ENCODE measurements around the gene ECT2. TPM values are rescaled to one million over a fixed set of nuclear protein-coding genes. Genes with fewer than 3 reads are reported as not detected.
"Not testable (repeated sequence)": the region's sequence is repeated elsewhere in the genome, so short reads cannot be mapped to it uniquely, and the experiment has no call there.

Gene ECT2
- total RNA-seq, 1 experiment from 2014 or later = 77.4 TPM

DNA sequence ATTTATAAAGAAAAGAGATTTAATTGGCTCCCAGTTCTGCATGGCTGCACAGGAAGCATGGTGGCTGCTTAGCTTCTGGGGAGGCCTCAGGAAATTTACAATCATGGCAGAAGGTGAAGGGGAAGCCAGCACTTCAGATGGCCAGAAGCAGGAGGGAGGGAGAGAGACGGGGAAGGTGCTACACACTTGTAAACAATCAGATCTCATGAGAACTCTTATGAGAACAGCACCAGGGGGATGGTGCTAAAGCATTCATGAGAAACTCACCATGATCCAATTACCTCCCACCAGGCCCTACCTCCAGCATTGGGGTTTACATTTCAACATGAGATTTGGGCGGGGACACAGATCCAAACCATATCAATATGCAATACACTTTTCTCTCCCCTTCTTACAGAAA, 73.7 kb downstream of the ECT2 start:
- H3K27me3 ChIP-seq (ENCODE audit: low read length) = no peaks in the 10 kb centered on the region
- no peak overlapping the region for H3K4me3 ChIP-seq (ENCODE audit: low read length)
- H4K20me1 ChIP-seq (ENCODE audit: low read length) = no peaks in the 10 kb centered on the region
- H3K36me3 ChIP-seq (ENCODE audit: low read depth, low read length) = peaks cover 29% of the 10 kb centered on the region
- CTCF ChIA-PET = no interaction called here
- no peaks in the 10 kb centered on the region for H3K79me2 ChIP-seq (ENCODE audit: low read length)
- H3K4me2 ChIP-seq (ENCODE audit: low read length) = no peak overlapping the region
- POLR2A ChIA-PET (ENCODE audit: unreplicated experiment) = no interaction called here
- no peaks in the 10 kb centered on the region for H3K4me1 ChIP-seq (ENCODE audit: insufficient read depth, low read length)
- ATAC-seq = no peak
- TF ChIP-seq EZH2 (IDR thresholded peaks at IDR 0.05; ENCODE audit: low read length, unreplicated experiment) = no peak
- TF ChIP-seq, protein P1, sequence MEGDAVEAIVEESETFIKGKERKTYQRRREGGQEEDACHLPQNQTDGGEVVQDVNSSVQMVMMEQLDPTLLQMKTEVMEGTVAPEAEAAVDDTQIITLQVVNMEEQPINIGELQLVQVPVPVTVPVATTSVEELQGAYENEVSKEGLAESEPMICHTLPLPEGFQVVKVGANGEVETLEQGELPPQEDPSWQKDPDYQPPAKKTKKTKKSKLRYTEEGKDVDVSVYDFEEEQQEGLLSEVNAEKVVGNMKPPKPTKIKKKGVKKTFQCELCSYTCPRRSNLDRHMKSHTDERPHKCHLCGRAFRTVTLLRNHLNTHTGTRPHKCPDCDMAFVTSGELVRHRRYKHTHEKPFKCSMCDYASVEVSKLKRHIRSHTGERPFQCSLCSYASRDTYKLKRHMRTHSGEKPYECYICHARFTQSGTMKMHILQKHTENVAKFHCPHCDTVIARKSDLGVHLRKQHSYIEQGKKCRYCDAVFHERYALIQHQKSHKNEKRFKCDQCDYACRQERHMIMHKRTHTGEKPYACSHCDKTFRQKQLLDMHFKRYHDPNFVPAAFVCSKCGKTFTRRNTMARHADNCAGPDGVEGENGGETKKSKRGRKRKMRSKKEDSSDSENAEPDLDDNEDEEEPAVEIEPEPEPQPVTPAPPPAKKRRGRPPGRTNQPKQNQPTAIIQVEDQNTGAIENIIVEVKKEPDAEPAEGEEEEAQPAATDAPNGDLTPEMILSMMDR (conservative IDR thresholded peaks at IDR 0.05; ENCODE audit: low read depth, low read length) = no peak
- TF ChIP-seq EZH2phosphoT487 (IDR thresholded peaks at IDR 0.05; ENCODE audit: borderline replicate concordance, low read length) = no peak
- no peaks in the 10 kb centered on the region for H3K9me3 ChIP-seq (ENCODE audit: low read length)
- H3K27ac ChIP-seq (ENCODE audit: low read length) = no peak overlapping the region
- intact Hi-C loops (cut with micrococcal nuclease) = no loop called here
- H2AFZ ChIP-seq (ENCODE audit: low read length) = no peak overlapping the region
- H3K9ac ChIP-seq (ENCODE audit: low read length) = no peak overlapping the region
- H3F3A ChIP-seq (ENCODE audit: low read length, unreplicated experiment) = no peaks in the 10 kb centered on the region
- no peak for DNase-seq
- no TSS peak for BruUV-seq (replicated peaks)
- no peaks in the 10 kb centered on the region for H3K9me2 ChIP-seq (replicated peaks; ENCODE audit: low read length)

DNA sequence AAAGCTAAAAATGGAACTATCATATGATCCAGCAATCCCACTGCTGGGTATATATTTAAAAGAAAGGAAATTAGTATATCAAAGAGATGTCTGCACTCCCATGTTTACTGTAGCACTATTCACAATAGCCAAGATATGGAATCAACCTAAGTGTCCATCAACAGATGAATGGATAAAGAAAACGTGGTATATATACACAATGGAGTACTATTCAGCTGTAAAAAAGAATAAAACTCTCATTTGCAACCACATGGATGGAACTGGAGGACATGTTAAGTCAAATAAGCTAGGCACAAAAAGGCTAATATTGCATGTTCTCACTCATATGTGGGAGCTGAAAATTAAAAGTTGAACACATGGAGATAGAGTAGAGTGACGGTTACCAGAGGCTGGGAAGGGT, 76.7 kb downstream of the ECT2 start:
- BruUV-seq (replicated peaks); H3K4me3 ChIP-seq (ENCODE audit: low read length); intact Hi-C loops (cut with micrococcal nuclease); H3K36me3 ChIP-seq (ENCODE audit: low read depth, low read length); H4K20me1 ChIP-seq (ENCODE audit: low read length); H3K4me2 ChIP-seq (ENCODE audit: low read length); DNase-seq; H3K27ac ChIP-seq (ENCODE audit: low read length); H3F3A ChIP-seq (ENCODE audit: low read length, unreplicated experiment); H3K9me2 ChIP-seq (replicated peaks; ENCODE audit: low read length); H2AFZ ChIP-seq (ENCODE audit: low read length); H3K79me2 ChIP-seq (ENCODE audit: low read length); POLR2A ChIA-PET (ENCODE audit: unreplicated experiment); H3K9me3 ChIP-seq (ENCODE audit: low read length); ATAC-seq; CTCF ChIA-PET; H3K27me3 ChIP-seq (ENCODE audit: low read length); H3K9ac ChIP-seq (ENCODE audit: low read length); H3K4me1 ChIP-seq (ENCODE audit: insufficient read depth, low read length): not testable (repeated sequence)

DNA sequence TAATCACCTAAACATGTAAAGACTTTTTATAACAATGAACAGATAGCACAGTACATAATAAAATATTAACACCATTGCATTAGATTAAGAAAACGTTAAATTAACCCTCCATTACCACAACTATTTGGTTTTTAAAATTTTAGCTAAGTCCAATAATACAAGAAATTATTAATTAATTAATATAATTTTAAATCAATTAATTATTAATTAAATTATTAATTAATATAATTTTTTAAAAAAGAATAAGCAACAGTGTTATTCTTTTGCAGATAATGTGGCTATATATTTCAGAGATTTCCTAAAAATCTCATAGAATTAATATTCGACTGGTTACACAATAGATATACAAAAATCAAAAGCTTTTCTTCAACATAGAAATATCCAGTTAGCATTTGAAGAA, 82.5 kb downstream of the ECT2 start:
- H2AFZ ChIP-seq (ENCODE audit: low read length) = no peak overlapping the region
- H3K79me2 ChIP-seq (ENCODE audit: low read length) = no peaks in the 10 kb centered on the region
- ChIA-PET CTCF (no interaction called here), POLR2A (ENCODE audit: unreplicated experiment) (no interaction called here)
- no peak overlapping the region for H3K27ac ChIP-seq (ENCODE audit: low read length)
- H3K4me3 ChIP-seq (ENCODE audit: low read length) = no peak overlapping the region
- no peak for DNase-seq
- no peaks in the 10 kb centered on the region for H3K4me1 ChIP-seq (ENCODE audit: insufficient read depth, low read length)
- no peak overlapping the region for H3K9ac ChIP-seq (ENCODE audit: low read length)
- H3K4me2 ChIP-seq (ENCODE audit: low read length) = no peak overlapping the region
- H3K9me3 ChIP-seq (ENCODE audit: low read length) = no peaks in the 10 kb centered on the region
- no TSS peak for BruUV-seq (replicated peaks)
- no peaks in the 10 kb centered on the region for H3F3A ChIP-seq (ENCODE audit: low read length, unreplicated experiment)
- peaks cover 7% of the 10 kb centered on the region; the same call in 1 of the 2 replicates for H3K27me3 ChIP-seq (ENCODE audit: low read length)
- H3K36me3 ChIP-seq (ENCODE audit: low read depth, low read length) = no peaks in the 10 kb centered on the region
- ATAC-seq = no peak
- H3K9me2 ChIP-seq (replicated peaks; ENCODE audit: low read length) = no peaks in the 10 kb centered on the region
- TF ChIP-seq EZH2phosphoT487 (IDR thresholded peaks at IDR 0.05; ENCODE audit: borderline replicate concordance, low read length) (no peak), EZH2 (IDR thresholded peaks at IDR 0.05; ENCODE audit: low read length, unreplicated experiment) (no peak)
- TF ChIP-seq, protein P1 (conservative IDR thresholded peaks at IDR 0.05; ENCODE audit: low read depth, low read length) = no peak
- no peaks in the 10 kb centered on the region for H4K20me1 ChIP-seq (ENCODE audit: low read length)
- intact Hi-C loops (cut with micrococcal nuclease) = loop anchor here (10.0 kb wide), 2 partner anchors 152 to 562 kb away; partner anchors contain the start of gene NLGN1

Measured in PC-3 (cell line).